Subcutaneous abdominal adipose tissue (tissue), 5 donors: ENCODE results near the gene BCAT1.

Experiments
- H3K27ac ChIP-seq: one replicate; pipeline ENCODE4 v1.7.0; 2013; ENCODE audit warnings: low read depth, mild to moderate bottlenecking, inconsistent platforms, low read length, moderate library complexity
- H3K27me3 ChIP-seq, 5 donors: one replicate each; pipeline ENCODE4 v1.7.0; 2013; ENCODE audit warnings: low read length in 5 of 5, inconsistent platforms in 1 of 5; ENCODE audit not compliant: control insufficient read depth in 5 of 5, insufficient read depth in 4 of 5
- H3K36me3 ChIP-seq, 5 donors: one replicate each; pipeline ENCODE4 v1.7.0; 2013; ENCODE audit warnings: low read length in 5 of 5; ENCODE audit not compliant: control insufficient read depth in 5 of 5, insufficient read depth in 5 of 5
- H3K4me1 ChIP-seq, 5 donors: one replicate each; pipeline ENCODE4 v1.7.0; 2013; ENCODE audit warnings: low read length in 5 of 5, mild to moderate bottlenecking in 3 of 5, moderate library complexity in 1 of 5; ENCODE audit not compliant: control insufficient read depth in 5 of 5, insufficient read depth in 5 of 5
- H3K4me3 ChIP-seq, 5 donors: one replicate each; pipeline ENCODE4 v1.7.0; 2013; ENCODE audit warnings: low read length in 5 of 5, low read depth in 1 of 5
- H3K9ac ChIP-seq, 5 donors: one replicate each; pipeline ENCODE4 v1.7.0; 2013; ENCODE audit warnings: low read length in 5 of 5, mild to moderate bottlenecking in 4 of 5, moderate library complexity in 3 of 5
- H3K9me3 ChIP-seq, 5 donors: one replicate each; pipeline ENCODE4 v1.7.0; 2013; ENCODE audit warnings: low read length in 5 of 5; ENCODE audit not compliant: control insufficient read depth in 5 of 5
- donor health status: healthy.
- donor health status: healthy.
- donor health status: healthy.
- donor health status: healthy.
- donor health status: healthy.

The BCAT1 gene

DNA sequence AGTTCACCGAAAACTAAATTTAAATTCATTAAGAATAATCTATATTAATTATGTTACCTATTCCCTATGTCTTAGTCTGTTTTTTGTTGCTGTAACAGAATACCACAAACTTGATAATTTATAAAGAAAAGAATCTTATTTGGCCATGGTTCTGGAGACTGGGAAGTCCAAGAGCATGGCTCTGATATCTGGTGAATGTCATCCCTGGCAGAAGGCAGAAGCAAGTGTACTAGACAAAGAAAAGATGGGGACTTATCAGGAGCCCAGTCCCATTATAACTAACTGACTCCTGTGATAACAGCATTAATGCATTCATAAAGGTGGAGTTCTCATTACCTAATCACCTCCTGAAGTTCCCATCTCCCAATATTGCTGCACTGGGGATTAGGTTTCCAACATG is 33.3 kb upstream of the BCAT1 start:
- Histone ChIP-seq H3K27me3 (no peaks in the 10 kb centered on the region), H3K27ac (no peak overlapping the region), H3K9ac (no peak overlapping the region), H3K4me1 (peaks cover 0 to 3% (median 0%) of the 10 kb centered on the region in 5 donors), H3K9me3 (peaks cover 0 to 8% (median 2%) of the 10 kb centered on the region in 5 donors), H3K4me3 (no peak overlapping the region), H3K36me3 (no peaks in the 10 kb centered on the region)

DNA sequence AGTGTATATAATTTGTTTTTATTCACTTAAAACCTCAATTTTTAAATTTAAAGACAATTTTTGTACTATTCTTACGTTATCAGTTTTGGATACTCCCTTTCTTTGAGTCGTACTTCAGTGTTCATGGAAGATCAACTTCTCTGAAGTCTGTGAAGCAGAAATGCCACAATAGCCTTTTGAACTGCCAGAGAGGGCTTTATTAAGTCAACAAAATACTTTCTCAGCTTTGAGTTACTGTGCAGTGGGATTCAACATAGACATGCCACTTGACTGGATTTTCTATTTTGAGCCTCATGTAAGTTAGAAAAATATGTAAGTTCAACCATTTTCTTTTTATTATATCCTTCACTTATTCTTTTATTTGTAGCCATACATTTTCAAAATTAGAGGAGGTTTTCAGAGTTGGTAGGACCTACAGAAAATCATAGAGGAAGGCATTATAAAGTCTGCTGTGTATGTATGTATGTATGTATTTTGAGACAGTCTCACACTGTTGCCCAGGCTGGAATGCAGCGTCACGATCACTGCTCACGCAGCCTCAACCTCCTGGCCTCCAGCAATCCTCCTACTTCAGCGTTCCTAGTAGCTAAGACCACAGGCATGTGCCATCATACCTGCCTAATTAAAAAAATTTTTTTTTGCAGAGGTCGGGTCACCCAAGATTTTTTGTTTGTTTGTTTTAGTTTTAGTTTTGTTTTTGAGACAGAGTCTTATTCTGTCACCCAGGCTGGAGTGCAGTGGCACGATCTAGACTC is 31.3 kb upstream of the BCAT1 start:
- no peak overlapping the region for H3K27ac ChIP-seq
- H3K27me3 ChIP-seq = no peaks in the 10 kb centered on the region

DNA sequence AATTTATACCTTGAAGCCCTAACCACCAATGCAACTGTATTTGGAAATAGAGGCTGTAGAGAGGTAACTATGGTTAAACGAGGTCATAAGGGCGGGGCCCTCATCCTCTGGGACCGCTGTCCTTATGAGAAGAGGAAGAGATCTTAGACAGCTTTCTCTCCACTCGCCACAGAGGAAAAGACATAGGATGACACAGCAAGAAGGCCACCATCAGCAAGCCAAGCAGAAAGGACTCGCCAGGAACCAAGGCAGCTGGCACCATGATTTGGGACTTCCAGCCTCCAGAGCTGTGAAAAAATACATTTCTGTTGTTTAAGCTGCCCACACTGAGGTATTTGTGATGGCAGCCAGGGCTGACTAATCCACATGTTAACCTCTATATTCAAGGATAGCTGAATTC is 30.4 kb upstream of the BCAT1 start:
- H3K4me3 ChIP-seq = no peak overlapping the region
- peaks cover 0 to 3% (median 0%) of the 10 kb centered on the region in 5 donors for H3K4me1 ChIP-seq
- no peak overlapping the region for H3K27ac ChIP-seq
- H3K9me3 ChIP-seq = peaks cover 0 to 6% (median 2%) of the 10 kb centered on the region in 5 donors
- H3K27me3 ChIP-seq = no peaks in the 10 kb centered on the region
- H3K9ac ChIP-seq = no peak overlapping the region
- H3K36me3 ChIP-seq = no peaks in the 10 kb centered on the region

More for the DNA sequence above, 31.3 kb upstream of the BCAT1 start:
- H3K4me1 ChIP-seq = peaks cover 0 to 3% (median 0%) of the 10 kb centered on the region in 5 donors
- H3K9me3 ChIP-seq = peaks cover 0 to 8% (median 2%) of the 10 kb centered on the region in 5 donors
- no peak overlapping the region for H3K4me3 ChIP-seq
- H3K9ac ChIP-seq = no peak overlapping the region
- H3K36me3 ChIP-seq = no peaks in the 10 kb centered on the region

DNA sequence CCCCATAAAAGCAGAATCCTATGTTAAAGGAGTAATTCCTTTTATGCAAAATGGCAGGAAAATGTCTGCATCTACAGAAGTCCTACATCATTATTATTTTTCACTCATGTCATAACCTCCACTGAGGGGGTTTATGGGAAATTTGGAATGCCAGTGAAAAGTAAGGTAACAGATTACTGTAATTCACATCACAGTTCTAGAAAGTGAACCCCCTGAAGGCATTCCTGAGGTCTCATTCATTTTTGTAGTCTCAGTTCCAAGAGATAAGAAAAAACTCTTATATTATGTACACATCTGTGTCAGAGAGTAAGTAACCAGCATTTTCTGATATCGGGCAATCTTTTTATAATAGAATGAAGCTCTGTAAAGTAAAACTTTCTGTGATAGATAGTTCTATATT is 28.8 kb upstream of the BCAT1 start:
- Histone ChIP-seq H3K27ac (no peak overlapping the region), H3K4me1 (peaks cover 0 to 3% (median 0%) of the 10 kb centered on the region in 5 donors), H3K9ac (no peak overlapping the region)

DNA sequence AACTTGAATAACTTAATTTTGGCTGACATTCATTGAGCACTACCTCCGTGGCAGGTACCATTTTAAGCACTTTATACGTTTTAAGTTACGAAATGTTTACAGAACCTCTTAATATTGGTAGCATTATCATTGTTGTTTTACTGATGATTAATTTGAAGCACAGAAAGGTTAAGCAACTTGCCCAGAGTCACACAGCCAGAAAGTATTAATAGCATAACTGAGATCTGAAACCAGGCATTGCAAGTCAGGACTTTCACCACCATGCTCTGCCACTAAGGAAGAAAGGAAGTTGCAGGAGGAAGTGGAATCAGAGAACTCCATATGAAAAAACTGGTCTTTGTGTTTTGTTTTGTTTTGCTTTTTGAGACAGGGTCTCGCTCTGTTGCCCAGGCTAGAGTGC is 28.2 kb upstream of the BCAT1 start:
- peak overlapping the region in 1 of 5 donors; percentile 16 for H3K4me3 ChIP-seq
- H3K9me3 ChIP-seq = peaks cover 0 to 3% (median 0%) of the 10 kb centered on the region in 5 donors
- H3K27ac ChIP-seq = no peak overlapping the region
- H3K4me1 ChIP-seq = peaks cover 0 to 3% (median 0%) of the 10 kb centered on the region in 5 donors
- no peaks in the 10 kb centered on the region for H3K36me3 ChIP-seq
- no peak overlapping the region for H3K9ac ChIP-seq
- no peaks in the 10 kb centered on the region for H3K27me3 ChIP-seq

More for the DNA sequence above, 28.8 kb upstream of the BCAT1 start:
- peak overlapping the region in 1 of 5 donors; percentile 16 for H3K4me3 ChIP-seq
- H3K9me3 ChIP-seq = peaks cover 0 to 3% (median 0%) of the 10 kb centered on the region in 5 donors
- H3K27me3 ChIP-seq = no peaks in the 10 kb centered on the region
- H3K36me3 ChIP-seq = no peaks in the 10 kb centered on the region

DNA sequence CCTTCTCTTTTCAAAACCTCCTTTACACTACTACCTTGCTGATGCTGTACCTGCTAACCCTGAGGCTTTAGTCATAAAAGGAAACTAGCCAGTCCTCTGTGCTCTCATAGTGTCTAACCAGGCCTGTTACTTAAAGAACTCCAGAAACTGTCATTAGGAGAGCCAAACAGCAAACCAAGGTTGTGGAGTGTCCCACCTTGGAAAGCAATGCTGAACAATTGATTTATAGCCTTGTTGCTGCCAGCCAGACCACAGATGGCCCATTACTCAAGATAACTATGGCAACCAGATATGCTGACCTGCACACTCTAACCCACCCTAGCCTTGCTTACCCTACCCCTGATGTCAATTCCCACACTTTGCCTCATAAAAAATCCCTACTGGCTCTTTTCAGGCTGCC is 26.5 kb upstream of the BCAT1 start:
- Histone ChIP-seq H3K4me1 (peaks cover 0 to 3% (median 0%) of the 10 kb centered on the region in 5 donors), H3K9me3 (no peaks in the 10 kb centered on the region), H3K9ac (no peak overlapping the region), H3K36me3 (no peaks in the 10 kb centered on the region), H3K27me3 (no peaks in the 10 kb centered on the region), H3K4me3 (no peak overlapping the region), H3K27ac (no peak overlapping the region)

DNA sequence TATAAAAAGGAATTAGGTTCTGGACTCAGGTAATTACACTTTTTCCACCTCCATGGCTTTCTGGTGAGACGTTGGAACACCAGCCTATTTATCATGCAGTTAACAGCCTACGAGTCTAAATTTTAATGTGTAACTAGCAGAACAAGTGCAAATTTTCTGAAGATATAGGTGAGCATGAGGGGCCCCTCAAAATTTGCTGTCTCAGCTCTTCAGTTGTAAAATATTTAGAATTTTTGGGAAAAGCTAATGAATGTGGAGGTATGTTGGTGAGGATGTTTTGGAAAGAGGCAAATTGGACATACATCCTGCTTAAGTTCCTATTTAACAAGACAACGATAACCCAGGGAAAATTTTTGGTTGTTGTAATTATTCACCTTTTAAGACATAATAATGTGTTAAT is 25.3 kb upstream of the BCAT1 start:
- no peaks in the 10 kb centered on the region for H3K27me3 ChIP-seq
- no peaks in the 10 kb centered on the region for H3K36me3 ChIP-seq
- H3K4me3 ChIP-seq = no peak overlapping the region
- H3K4me1 ChIP-seq = peaks cover 0 to 3% (median 0%) of the 10 kb centered on the region in 5 donors
- H3K9ac ChIP-seq = no peak overlapping the region
- H3K9me3 ChIP-seq = no peaks in the 10 kb centered on the region
- no peak overlapping the region for H3K27ac ChIP-seq

DNA sequence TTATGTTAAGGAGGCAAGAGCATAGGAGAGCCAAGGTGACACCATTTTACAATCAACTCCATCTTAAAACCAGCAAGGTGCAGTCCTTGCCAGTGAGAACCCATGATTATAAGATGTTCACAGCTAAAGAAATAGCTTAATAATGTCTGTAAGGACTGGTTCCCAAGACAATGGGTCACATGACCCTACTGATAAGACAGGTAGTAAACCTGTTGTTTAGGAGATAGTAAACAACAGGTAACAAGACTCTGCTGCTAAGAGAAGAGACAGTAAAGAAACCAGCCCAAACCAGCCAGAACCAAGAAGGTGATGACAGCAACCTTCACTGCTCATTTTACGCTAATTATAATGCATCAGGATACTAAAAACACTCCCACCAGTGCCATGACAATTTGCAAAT is 23.2 kb upstream of the BCAT1 start:
- no peak overlapping the region for H3K4me3 ChIP-seq
- H3K36me3 ChIP-seq = no peaks in the 10 kb centered on the region
- no peak overlapping the region for H3K27ac ChIP-seq
- H3K27me3 ChIP-seq = no peaks in the 10 kb centered on the region
- no peak overlapping the region for H3K9ac ChIP-seq
- no peaks in the 10 kb centered on the region for H3K9me3 ChIP-seq
- H3K4me1 ChIP-seq = peaks cover 0 to 3% (median 0%) of the 10 kb centered on the region in 5 donors

DNA sequence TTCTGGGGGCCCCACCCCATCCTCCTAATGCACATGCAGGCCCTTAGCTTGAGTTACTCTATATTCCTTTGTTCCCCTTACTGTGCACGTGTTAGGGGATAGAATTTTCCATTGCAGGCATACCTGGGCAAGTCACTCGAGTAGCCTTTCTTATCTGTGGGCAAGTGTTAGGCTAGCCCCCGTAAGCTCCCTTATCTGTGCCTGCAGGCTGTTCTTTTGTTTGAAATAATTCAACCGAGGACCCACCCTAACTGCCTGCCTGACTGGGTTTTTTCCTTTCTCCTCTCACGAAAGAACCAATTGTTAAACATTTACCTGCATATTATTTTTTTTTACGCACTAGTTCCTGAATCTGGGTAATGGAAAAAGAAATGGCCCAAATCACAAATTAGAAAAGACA is 21.3 kb upstream of the BCAT1 start:
- no peak overlapping the region for H3K4me3 ChIP-seq
- no peaks in the 10 kb centered on the region for H3K9me3 ChIP-seq
- peaks cover 0 to 3% (median 0%) of the 10 kb centered on the region in 5 donors for H3K4me1 ChIP-seq
- H3K36me3 ChIP-seq = no peaks in the 10 kb centered on the region
- H3K9ac ChIP-seq = no peak overlapping the region
- H3K27ac ChIP-seq = no peak overlapping the region
- no peaks in the 10 kb centered on the region for H3K27me3 ChIP-seq

DNA sequence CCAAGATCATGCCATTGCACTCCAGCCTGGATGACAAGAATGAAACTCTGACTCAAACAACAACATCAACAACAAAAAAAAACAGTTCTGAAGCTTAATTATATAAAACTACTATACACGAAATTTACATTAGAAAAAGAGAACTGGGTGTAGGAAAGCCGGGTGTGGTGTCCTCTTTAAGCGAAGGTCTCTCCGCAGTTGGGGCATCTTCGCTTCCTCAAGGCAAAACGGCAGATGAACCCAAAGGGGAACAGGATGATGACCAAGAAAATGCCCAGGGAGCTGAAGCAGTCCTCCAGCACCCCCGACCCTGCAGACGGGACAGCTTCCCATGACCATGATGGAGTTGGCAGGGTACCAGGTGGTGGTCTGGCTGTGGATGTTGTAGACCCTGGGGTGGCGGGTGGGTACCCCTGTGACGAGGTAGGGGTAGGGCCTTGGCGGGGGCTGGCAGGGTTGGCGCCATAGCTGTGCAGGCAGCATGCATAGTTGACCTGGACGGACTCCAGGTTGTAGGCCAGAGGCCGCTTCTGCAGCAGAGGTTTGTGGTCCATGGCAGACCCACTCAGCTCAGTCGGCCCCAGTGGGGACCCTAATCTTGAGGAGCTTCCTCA is 18.2 kb upstream of the BCAT1 start:
- Histone ChIP-seq H3K9ac (no peak overlapping the region), H3K4me1 (peaks cover 0 to 3% (median 0%) of the 10 kb centered on the region in 5 donors), H3K27ac (no peak overlapping the region), H3K4me3 (no peak overlapping the region), H3K36me3 (no peaks in the 10 kb centered on the region), H3K9me3 (peaks cover 0 to 12% (median 8%) of the 10 kb centered on the region in 5 donors), H3K27me3 (no peaks in the 10 kb centered on the region)
